Activated CD8-positive, alpha-beta T cell treated with anti-CD3 and anti-CD28 coated beads for 36 hours (primary cell): Measurements from ENCODE around the gene CPHXL. TPM values are rescaled to one million over a fixed set of nuclear protein-coding genes. Genes with fewer than 3 reads are reported as not detected.

Source experiments
- ATAC-seq: fragments of 200-7000 bp; cut with Tn5 transposase; one replicate; pipeline ENCODE4 v1.10.0; 2021; ENCODE audit warnings: mild to moderate bottlenecking, moderate library complexity
- CTCF ChIA-PET: fragments of 350-600 bp; sonication (Branson Sonifier 250); formaldehyde crosslinking; loops from one replicate; lab custom pipeline; 2021; ENCODE audit warnings: antibody characterized with exemption; lab: Charles Lee
- POLR2A ChIA-PET: fragments of 350-600 bp; sonication (Branson Sonifier 250); formaldehyde crosslinking; loops from one replicate; lab custom pipeline; 2021; ENCODE audit warnings: antibody characterized with exemption; lab: Charles Lee
- DNase-seq: peaks from one replicate; pipeline ENCODE4 v3.0.0-alpha.2; 2020
- H3K27ac Mint-ChIP-seq: one replicate; pipeline ENCODE4 v1.8.0; 2021; ENCODE audit warnings: mild to moderate bottlenecking, mixed read lengths
- H3K27me3 Mint-ChIP-seq: one replicate; pipeline ENCODE4 v1.8.0; 2021; ENCODE audit warnings: mixed read lengths
- H3K36me3 Mint-ChIP-seq: one replicate; pipeline ENCODE4 v1.8.0; 2021; ENCODE audit warnings: low read depth, mixed read lengths
- H3K4me1 Mint-ChIP-seq: one replicate; pipeline ENCODE4 v1.8.0; 2021; ENCODE audit warnings: low read depth, mixed read lengths
- H3K4me3 Mint-ChIP-seq: one replicate; pipeline ENCODE4 v1.8.0; 2021; ENCODE audit warnings: mild to moderate bottlenecking, moderate library complexity, mixed read lengths
- H3K9me3 Mint-ChIP-seq: one replicate; pipeline ENCODE4 v1.8.0; 2021; ENCODE audit warnings: mixed read lengths
- intact Hi-C: fragments of 100-400 bp; cut with micrococcal nuclease; formaldehyde crosslinking; loops from one replicate; pipeline ENCODE4 v1.10.0; 2022
- total RNA-seq, 2 experiments: library from RNA; stranded (reverse); gene quantifications; one replicate each; pipeline ENCODE4 v1.2.3, GENCODE V29; 2021
- TF ChIP-seq, protein P1 (sequence below): fragments of 200-600 bp; IDR thresholded peaks from one replicate; pipeline ENCODE4 v1.8.0; 2022; ENCODE audit warnings: antibody characterized with exemption, mild to moderate bottlenecking

Gene CPHXL
- total RNA-seq, 2 experiments from 2014 or later, result not detected

DNA sequence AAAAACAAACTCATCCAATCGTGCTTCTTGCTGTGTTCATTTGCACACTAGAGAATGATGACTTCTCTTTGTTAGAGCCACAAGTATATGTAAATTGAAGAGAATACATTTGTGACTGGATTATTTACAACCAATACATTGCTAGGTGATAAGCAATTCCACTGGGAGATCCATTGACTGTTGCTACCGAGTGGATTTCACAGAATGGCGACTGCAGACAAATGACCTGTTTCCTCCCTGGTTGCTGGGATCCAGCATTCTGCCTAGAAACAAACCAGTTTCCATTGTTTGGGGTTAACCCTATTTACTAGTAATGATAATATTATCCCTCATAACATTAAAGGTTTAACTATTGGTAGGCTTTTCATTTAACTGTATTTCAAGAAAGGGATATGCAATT lies 36.9 kb upstream of the CPHXL start:
- intact Hi-C loops, result loop anchor here (5.0 kb wide), 2 partner anchors 116 to 291 kb away; partner anchors contain the start of genes KARS1 and TERF2IP
- H3K27me3 Mint-ChIP-seq, result no peaks in the 10 kb centered on the region
- H3K4me3 Mint-ChIP-seq, result no peak overlapping the region
- no peak overlapping the region for H3K27ac Mint-ChIP-seq
- no peak for DNase-seq
- ChIA-PET CTCF (interaction anchor here (0.7 to 1.9 kb wide), 18 partner anchors 10 to 567 kb away, joined by 3 to 20 read pairs (median 4); partner anchors contain the start of genes ADAT1, KARS1 and TERF2IP), POLR2A (interaction anchor here (0.5 kb wide), 1 partner anchor 115 kb away, joined by 3 read pairs; the partner anchor contains the start of genes KARS1 and TERF2IP)
- TF ChIP-seq, protein P1, sequence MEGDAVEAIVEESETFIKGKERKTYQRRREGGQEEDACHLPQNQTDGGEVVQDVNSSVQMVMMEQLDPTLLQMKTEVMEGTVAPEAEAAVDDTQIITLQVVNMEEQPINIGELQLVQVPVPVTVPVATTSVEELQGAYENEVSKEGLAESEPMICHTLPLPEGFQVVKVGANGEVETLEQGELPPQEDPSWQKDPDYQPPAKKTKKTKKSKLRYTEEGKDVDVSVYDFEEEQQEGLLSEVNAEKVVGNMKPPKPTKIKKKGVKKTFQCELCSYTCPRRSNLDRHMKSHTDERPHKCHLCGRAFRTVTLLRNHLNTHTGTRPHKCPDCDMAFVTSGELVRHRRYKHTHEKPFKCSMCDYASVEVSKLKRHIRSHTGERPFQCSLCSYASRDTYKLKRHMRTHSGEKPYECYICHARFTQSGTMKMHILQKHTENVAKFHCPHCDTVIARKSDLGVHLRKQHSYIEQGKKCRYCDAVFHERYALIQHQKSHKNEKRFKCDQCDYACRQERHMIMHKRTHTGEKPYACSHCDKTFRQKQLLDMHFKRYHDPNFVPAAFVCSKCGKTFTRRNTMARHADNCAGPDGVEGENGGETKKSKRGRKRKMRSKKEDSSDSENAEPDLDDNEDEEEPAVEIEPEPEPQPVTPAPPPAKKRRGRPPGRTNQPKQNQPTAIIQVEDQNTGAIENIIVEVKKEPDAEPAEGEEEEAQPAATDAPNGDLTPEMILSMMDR, result no peak
- peaks cover 12% of the 10 kb centered on the region for H3K4me1 Mint-ChIP-seq
- no peak for ATAC-seq
- H3K9me3 Mint-ChIP-seq, result no peaks in the 10 kb centered on the region
- no peaks in the 10 kb centered on the region for H3K36me3 Mint-ChIP-seq

DNA sequence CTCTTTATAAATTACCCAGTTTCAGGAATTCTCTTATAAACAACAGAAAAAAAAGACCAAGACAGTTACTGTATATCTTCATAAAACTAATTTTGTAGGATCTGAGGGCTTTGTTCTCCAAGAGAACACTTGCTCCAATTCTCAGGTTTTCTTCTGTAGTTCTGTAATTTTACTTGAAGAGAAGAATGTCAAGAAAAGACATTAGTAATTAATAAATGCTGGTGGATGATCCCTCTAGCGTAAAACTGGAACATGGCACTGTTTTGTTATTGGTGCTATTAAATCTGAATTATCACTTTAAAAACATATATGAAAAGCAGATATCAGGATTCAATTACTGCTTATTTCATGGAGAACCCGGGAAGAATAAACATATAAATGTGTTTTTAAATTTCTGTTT lies 36.5 kb upstream of the CPHXL start:
- Mint-ChIP-seq H3K4me3 (no peak overlapping the region), H3K27me3 (no peaks in the 10 kb centered on the region), H3K27ac (no peak overlapping the region), H3K4me1 (peaks cover 14% of the 10 kb centered on the region), H3K9me3 (no peaks in the 10 kb centered on the region), H3K36me3 (no peaks in the 10 kb centered on the region)
- intact Hi-C loops, result loop anchor here (5.0 kb wide), 2 partner anchors 115 to 290 kb away; partner anchors contain the start of genes KARS1 and TERF2IP
- ATAC-seq (no peak), DNase-seq (no peak)
- POLR2A ChIA-PET, result no interaction called here
- TF ChIP-seq, protein P1, result no peak
- CTCF ChIA-PET, result interaction anchor here (1.8 kb wide), 1 partner anchor 291 kb away, joined by 18 read pairs; no protein-coding TSS in a partner anchor

DNA sequence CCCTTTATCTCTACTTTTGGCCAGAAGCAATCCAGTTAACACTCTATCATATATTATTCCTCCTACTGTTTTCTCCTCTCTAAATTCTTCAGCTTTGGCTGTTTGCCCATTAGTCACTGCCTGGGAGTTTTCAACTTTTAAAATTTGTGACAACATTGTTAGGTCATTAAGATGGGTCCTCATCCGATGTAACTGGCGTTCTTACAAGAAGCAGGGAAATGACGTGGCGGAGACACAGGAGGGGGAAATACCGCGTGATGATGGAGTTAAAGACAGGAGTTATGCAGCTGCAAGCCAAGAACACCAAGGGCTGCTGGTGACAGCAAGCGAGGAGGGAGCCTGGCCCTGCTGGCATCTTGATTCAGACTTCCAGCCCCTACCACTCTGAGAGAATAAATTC lies 34.8 kb upstream of the CPHXL start:
- Mint-ChIP-seq H3K27ac (peak overlapping the region; percentile 8), H3K4me3 (no peak overlapping the region), H3K4me1 (peaks cover 14% of the 10 kb centered on the region), H3K9me3 (no peaks in the 10 kb centered on the region), H3K36me3 (no peaks in the 10 kb centered on the region), H3K27me3 (no peaks in the 10 kb centered on the region)
- POLR2A ChIA-PET, result no interaction called here
- ATAC-seq (no peak), DNase-seq (no peak)
- CTCF ChIA-PET, result interaction anchor here (0.7 kb wide), 1 partner anchor 289 kb away, joined by 4 read pairs; no protein-coding TSS in a partner anchor
- intact Hi-C loops, result loop anchor here (5.0 kb wide), 2 partner anchors 114 to 289 kb away; partner anchors contain the start of genes KARS1 and TERF2IP
- TF ChIP-seq, protein P1, result no peak

DNA sequence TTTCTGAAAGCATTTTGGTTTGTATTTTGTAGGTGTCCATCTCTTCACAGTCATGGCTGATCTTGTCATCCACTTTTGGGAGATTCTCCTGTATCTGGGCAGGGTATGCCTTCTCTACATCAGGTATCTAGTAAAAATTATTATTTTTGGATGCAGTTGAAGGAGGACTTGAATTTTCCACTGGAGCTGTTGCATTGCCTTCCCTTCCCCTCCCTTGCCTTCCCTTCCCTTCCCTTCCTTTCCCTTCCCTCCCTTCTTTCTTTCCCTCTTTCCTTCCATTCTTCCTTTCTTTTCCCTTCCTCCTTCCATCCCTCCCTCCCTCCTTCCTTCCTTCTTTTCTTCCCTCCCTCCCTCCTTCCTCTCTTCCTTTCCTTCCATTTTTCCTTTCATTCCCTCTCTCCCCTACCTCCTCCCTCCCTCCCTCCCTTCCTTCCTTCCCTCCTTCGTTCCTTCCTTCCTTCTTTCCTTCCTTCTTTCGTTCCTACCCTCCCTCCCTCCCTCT lies 33.8 kb upstream of the CPHXL start:
- Mint-ChIP-seq H3K4me1 (peaks cover 14% of the 10 kb centered on the region), H3K9me3 (no peaks in the 10 kb centered on the region), H3K36me3 (no peaks in the 10 kb centered on the region), H3K27me3 (no peaks in the 10 kb centered on the region), H3K27ac (no peak overlapping the region), H3K4me3 (no peak overlapping the region)
- TF ChIP-seq, protein P1, result no peak
- intact Hi-C loops, result loop anchor here (5.0 kb wide), 2 partner anchors 113 to 288 kb away; partner anchors contain the start of genes KARS1 and TERF2IP
- CTCF ChIA-PET, result no interaction called here
- ATAC-seq, result no peak
- POLR2A ChIA-PET, result no interaction called here
- no peak for DNase-seq

DNA sequence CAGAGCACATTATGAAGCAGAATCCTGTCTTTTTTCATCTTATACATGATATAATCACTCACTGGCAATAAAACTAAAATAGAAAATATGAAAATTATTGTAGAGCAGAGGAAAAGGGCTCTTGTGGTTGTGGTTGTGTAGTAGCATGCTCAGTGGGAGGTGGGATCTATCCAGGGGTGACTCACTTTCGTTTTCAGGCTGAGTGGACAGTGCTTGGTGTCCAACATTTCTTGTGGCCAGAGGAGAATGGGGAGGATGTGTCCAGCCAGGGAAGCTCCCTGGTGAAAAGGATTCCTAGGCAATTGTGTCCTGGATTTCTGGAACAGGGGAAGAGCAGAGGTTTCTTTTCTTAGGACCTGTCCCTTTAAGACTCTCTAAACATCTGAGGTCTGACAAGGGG lies 31.9 kb upstream of the CPHXL start:
- ATAC-seq (peak; percentile 23), DNase-seq (peak; percentile 6)
- Mint-ChIP-seq H3K36me3 (no peaks in the 10 kb centered on the region), H3K27ac (no peak overlapping the region), H3K4me1 (peaks cover 14% of the 10 kb centered on the region), H3K4me3 (no peak overlapping the region), H3K27me3 (peaks cover 2% of the 10 kb centered on the region), H3K9me3 (no peaks in the 10 kb centered on the region)
- ChIA-PET CTCF (no interaction called here), POLR2A (no interaction called here)
- intact Hi-C loops, result no loop called here
- TF ChIP-seq, protein P1, result no peak
